Measurements from ENCODE around the gene MNX1.

- no peak for TF ChIP-seq POLR2A (IDR thresholded peaks at IDR 0.05)
- TF ChIP-seq CTCF (IDR thresholded peaks at IDR 0.05), result no peak
These were observed 26.6 kb upstream of the MNX1 start for GRCh38 chr7:157037028-157037427.
